ENCODE measurements around the gene IL12RB1. TPM values are rescaled to one million over a fixed set of nuclear protein-coding genes. Genes with fewer than 3 reads are reported as not detected.
A peak's percentile ranks its signal among the peaks of the same experiment; 100 is the strongest.

IL12RB1 gene
- total and polyA plus RNA-seq, 10 of the 15 experiments (the other 5 are each of a cell fraction or from before 2014, with no cell fraction given): 2.8 to 29.9 (median 17.6) TPM

DNA sequence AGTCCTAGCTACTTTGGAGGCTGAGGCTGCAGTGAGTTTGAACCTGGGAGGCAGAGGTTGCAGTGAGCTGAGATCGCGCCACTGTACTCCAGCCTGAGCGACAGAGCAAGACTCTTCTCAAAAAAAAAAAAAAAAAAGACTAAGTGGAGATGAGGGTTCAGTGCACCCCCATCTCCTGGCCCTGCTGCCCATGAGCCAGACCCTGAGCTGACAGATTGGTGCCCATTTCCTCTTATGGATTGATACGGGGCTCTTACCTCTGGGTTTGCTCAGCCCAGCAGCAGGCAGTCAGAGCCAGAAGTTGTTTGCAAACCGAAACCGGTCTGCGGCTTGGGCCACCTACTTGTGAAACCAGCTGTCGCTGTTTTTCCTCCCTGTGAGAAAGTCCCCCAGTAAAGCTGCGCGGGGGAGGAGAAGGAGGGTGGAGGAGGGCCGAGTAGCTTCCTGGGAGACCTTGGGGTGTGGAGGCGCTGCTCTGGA, 41.9 kb downstream of the IL12RB1 start:
- WGBS (ENCODE audit: insufficient coverage, insufficient replicate concordance, low lambda C conversion rate, missing lambda C conversion rate): 0% methylated on average over 12 of the region's 12 CpGs
- TF ChIP-seq EED (IDR thresholded peaks at IDR 0.05; ENCODE audit: low read depth) (peak; percentile 97), RFX5 (IDR thresholded peaks at IDR 0.05; ENCODE audit: low read depth, low read length) (no peak), E4F1 (IDR thresholded peaks at IDR 0.05; ENCODE audit: borderline replicate concordance, partially characterized antibody) (no peak), YY1 (IDR thresholded peaks at IDR 0.05; ENCODE audit: low read depth, low read length) (no peak), ZBED1 (IDR thresholded peaks at IDR 0.05; ENCODE audit: borderline replicate concordance) (peak; percentile 71; the same call in 1 of the 2 replicates), IKZF1 (conservative IDR thresholded peaks at IDR 0.05) (peak; percentile 99), CEBPB (IDR thresholded peaks at IDR 0.05; ENCODE audit: borderline replicate concordance in 1 of 2, low read depth in 2 of 2, low read length in 2 of 2) (peak in 1 of 2 experiments; percentile 15; a peak in 1 of 4 replicates), RAD21 (IDR thresholded peaks at IDR 0.05; ENCODE audit: insufficient read depth, low read depth, low read length) (no peak), ETV6 (conservative IDR thresholded peaks at IDR 0.05 in 1 of 2, IDR thresholded peaks at IDR 0.05 in 1 of 2; ENCODE audit: borderline replicate concordance in 1 of 2, low read depth in 1 of 2) (peak in 1 of 2 experiments; percentile 98; a peak in 2 of 4 replicates), CEBPZ (IDR thresholded peaks at IDR 0.05; ENCODE audit: low read depth, low read length) (no peak), CHD1 (IDR thresholded peaks at IDR 0.05; ENCODE audit: low read depth, low read length) (no peak)
- TF ChIP-seq, protein P1, sequence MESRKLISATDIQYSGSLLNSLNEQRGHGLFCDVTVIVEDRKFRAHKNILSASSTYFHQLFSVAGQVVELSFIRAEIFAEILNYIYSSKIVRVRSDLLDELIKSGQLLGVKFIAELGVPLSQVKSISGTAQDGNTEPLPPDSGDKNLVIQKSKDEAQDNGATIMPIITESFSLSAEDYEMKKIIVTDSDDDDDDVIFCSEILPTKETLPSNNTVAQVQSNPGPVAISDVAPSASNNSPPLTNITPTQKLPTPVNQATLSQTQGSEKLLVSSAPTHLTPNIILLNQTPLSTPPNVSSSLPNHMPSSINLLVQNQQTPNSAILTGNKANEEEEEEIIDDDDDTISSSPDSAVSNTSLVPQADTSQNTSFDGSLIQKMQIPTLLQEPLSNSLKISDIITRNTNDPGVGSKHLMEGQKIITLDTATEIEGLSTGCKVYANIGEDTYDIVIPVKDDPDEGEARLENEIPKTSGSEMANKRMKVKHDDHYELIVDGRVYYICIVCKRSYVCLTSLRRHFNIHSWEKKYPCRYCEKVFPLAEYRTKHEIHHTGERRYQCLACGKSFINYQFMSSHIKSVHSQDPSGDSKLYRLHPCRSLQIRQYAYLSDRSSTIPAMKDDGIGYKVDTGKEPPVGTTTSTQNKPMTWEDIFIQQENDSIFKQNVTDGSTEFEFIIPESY (IDR thresholded peaks at IDR 0.05): no peak
- TF ChIP-seq, protein P2, sequence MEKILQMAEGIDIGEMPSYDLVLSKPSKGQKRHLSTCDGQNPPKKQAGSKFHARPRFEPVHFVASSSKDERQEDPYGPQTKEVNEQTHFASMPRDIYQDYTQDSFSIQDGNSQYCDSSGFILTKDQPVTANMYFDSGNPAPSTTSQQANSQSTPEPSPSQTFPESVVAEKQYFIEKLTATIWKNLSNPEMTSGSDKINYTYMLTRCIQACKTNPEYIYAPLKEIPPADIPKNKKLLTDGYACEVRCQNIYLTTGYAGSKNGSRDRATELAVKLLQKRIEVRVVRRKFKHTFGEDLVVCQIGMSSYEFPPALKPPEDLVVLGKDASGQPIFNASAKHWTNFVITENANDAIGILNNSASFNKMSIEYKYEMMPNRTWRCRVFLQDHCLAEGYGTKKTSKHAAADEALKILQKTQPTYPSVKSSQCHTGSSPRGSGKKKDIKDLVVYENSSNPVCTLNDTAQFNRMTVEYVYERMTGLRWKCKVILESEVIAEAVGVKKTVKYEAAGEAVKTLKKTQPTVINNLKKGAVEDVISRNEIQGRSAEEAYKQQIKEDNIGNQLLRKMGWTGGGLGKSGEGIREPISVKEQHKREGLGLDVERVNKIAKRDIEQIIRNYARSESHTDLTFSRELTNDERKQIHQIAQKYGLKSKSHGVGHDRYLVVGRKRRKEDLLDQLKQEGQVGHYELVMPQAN (conservative IDR thresholded peaks at IDR 0.05): no peak; the same call in 1 of the 2 replicates

More for the DNA sequence above, 41.9 kb downstream of the IL12RB1 start:
- ATAC-seq (peak; percentile 98), DNase-seq (ENCODE audit: low read depth, low spot score) (peak; percentile 90), FAIRE-seq (peak; percentile 99)
- in situ Hi-C loops (cut with MboI): no loop called here
- Histone ChIP-seq H3K79me2 (ENCODE audit: control insufficient read depth, insufficient read depth, low read length) (no peaks in the 10 kb centered on the region), H3K9me3 (replicated peaks; ENCODE audit: control insufficient read depth, insufficient read depth, low read length) (peaks cover 7% of the 10 kb centered on the region), H3K4me1 (ENCODE audit: control insufficient read depth, insufficient read depth, low read length) (peaks cover 15% of the 10 kb centered on the region), H4K20me1 (ENCODE audit: control insufficient read depth, insufficient read depth) (no peaks in the 10 kb centered on the region), H2AFZ (ENCODE audit: control insufficient read depth, low read depth, low read length) (no peak overlapping the region), H3K4me2 (ENCODE audit: control insufficient read depth, insufficient read depth) (peak overlapping the region; percentile 30), H3K36me3 (ENCODE audit: control insufficient read depth in 2 of 2, insufficient read depth in 2 of 2, low read length in 1 of 2) (no peaks in the 10 kb centered on the region), H3K27me3 (replicated peaks in 1 of 2; ENCODE audit: control insufficient read depth in 2 of 2, insufficient read depth in 2 of 2, low read length in 1 of 2) (peaks cover 0 to 3% of the 10 kb centered on the region in 2 experiments; a peak in 2 of 4 replicates), H3K9ac (ENCODE audit: control insufficient read depth, insufficient read depth, low read length) (no peak overlapping the region), H3K4me3 (peak overlapping the region; percentile 34; the same call in 1 of the 2 replicates), H3K27ac (ENCODE audit: control insufficient read depth, insufficient read depth) (no peak overlapping the region)
- ChIA-PET SMC1A (ENCODE audit: uncharacterized antibody, unreplicated experiment) (interaction anchor here (1.0 to 2.3 kb wide), 7 partner anchors 10 to 107 kb away, joined by 3 to 12 read pairs (median 5); no protein-coding TSS in a partner anchor), CTCF (interaction anchor here (1.1 to 3.6 kb wide), 6 partner anchors 9 to 126 kb away, joined by 3 to 29 read pairs (median 4); no protein-coding TSS in a partner anchor), RAD21 (ENCODE audit: unreplicated experiment) (interaction anchor here (0.8 to 2.3 kb wide), 9 partner anchors 11 to 292 kb away, joined by 3 to 12 read pairs (median 6); no protein-coding TSS in a partner anchor), POLR2A (interaction anchor here (0.5 to 1.9 kb wide), 9 partner anchors 17 to 1811 kb away, joined by 3 to 16 read pairs (median 5); no protein-coding TSS in a partner anchor)
- intact Hi-C loops (cut with micrococcal nuclease; ENCODE audit: unreplicated experiment): no loop called here
- no TSS peak for BruUV-seq (replicated peaks)

Data from GM12878 (cell line).